ENCODE results near the gene EEFSEC. TPM values are rescaled to one million over a fixed set of nuclear protein-coding genes. Genes with fewer than 3 reads are reported as not detected.

Gene EEFSEC
- polyA plus RNA-seq, 1 experiment, result 6.8 TPM

DNA sequence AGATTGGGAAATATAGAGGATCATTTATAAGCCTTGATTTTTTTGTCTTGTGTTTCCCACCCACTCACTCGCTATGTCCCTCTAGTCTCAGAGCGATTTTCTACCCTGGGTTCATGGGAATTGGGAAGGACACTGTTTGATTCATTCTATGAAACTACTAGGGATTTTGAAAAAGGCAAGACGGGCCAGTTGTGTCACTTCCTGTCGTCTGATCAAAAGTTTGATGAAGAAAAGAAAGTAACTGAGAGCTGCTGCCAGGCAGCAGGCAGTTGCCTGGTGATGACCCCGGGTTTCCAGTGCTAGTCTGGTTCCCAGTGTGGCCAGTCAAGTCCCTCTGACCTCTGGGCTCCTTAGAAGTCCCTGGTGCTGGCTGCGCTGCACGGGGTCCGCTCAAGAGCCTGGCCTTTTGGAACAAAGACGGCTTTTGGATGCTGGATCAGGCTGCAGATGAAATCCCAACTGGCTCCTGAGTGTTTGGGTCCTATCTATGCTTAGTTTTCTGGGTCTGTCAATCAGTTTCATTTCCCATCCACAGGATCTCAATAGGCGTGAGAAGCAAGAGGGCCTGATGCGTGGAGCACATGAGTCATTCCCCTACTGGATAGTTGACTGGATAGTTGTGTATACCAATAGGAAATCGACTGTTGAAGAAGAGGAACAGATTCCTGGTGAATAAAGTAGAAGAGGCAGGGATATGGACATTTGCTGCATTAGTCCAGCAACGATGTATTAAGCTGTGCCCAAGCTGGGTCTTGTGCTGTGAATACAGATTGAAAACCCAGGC is 89.7 kb downstream of the EEFSEC start:
- ChIA-PET POLR2A (no interaction called here), CTCF (interaction anchor here (0.9 kb wide), 1 partner anchor 73 kb away, joined by 4 read pairs; no protein-coding TSS in a partner anchor)
- Histone ChIP-seq H3K9me3 (ENCODE audit: control insufficient read depth, insufficient read depth, low read length) (no peaks in the 10 kb centered on the region), H3K27ac (ENCODE audit: low read depth, low read length) (no peak overlapping the region), H3K27me3 (ENCODE audit: control insufficient read depth, insufficient read depth, low read length) (no peaks in the 10 kb centered on the region), H3K4me3 (ENCODE audit: low read depth, low read length) (no peak overlapping the region)
- no peak for DNase-seq (ENCODE audit: low read depth, low spot score)
- TF ChIP-seq, protein P1, sequence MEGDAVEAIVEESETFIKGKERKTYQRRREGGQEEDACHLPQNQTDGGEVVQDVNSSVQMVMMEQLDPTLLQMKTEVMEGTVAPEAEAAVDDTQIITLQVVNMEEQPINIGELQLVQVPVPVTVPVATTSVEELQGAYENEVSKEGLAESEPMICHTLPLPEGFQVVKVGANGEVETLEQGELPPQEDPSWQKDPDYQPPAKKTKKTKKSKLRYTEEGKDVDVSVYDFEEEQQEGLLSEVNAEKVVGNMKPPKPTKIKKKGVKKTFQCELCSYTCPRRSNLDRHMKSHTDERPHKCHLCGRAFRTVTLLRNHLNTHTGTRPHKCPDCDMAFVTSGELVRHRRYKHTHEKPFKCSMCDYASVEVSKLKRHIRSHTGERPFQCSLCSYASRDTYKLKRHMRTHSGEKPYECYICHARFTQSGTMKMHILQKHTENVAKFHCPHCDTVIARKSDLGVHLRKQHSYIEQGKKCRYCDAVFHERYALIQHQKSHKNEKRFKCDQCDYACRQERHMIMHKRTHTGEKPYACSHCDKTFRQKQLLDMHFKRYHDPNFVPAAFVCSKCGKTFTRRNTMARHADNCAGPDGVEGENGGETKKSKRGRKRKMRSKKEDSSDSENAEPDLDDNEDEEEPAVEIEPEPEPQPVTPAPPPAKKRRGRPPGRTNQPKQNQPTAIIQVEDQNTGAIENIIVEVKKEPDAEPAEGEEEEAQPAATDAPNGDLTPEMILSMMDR (IDR thresholded peaks at IDR 0.05; ENCODE audit: low read depth, low read length), result no peak

DNA sequence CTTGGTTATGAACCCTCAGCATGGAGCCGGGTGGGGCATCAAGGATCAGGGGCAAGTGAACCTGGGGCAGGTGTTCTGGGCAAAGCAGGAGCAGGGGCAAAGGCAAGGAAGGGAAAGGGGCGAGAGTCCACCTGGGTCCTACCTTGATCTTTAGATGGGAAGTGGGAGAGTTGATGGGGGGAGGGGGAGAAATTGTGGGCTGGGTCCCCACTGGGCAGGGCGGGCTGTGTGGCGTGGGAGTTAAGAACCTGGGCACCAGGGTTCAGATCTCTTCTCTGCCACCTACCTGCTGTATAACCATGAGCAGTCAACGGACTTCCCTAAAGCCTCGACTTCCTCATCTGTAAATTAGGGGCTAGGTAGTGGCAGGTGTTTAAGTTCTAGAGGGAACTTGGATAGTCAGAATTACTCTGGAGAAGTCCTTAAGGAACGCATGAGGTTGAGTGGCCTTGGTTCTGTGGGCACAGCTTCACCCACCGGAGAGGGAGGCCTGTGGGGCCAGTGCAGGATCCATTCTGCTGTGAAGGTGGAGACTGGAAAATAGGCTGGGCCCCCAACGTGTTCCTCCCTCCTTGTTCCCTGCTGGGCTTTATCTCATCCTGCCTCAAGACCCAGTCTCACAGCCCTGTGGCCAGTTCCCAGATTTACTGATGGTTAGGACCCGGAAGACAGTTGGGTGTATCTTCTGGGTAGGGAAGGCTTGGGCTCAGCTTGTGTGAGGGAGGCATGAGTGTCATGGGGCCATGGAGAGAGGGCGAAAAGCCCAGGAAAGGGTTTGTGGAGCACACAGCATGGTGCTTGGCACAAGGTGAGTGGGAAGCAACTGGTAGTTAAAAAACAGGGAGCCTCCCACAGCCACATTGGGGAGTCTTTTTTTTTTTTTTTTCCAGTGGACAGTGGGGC is 90.6 kb downstream of the EEFSEC start:
- H3K9me3 ChIP-seq (ENCODE audit: control insufficient read depth, insufficient read depth, low read length), result no peaks in the 10 kb centered on the region
- ChIA-PET CTCF (no interaction called here), POLR2A (no interaction called here)
- TF ChIP-seq, protein P1 (IDR thresholded peaks at IDR 0.05; ENCODE audit: low read depth, low read length), result no peak
- no peak for DNase-seq (ENCODE audit: low read depth, low spot score)
- no peak overlapping the region for H3K4me3 ChIP-seq (ENCODE audit: low read depth, low read length)
- H3K27ac ChIP-seq (ENCODE audit: low read depth, low read length), result no peak overlapping the region
- no peaks in the 10 kb centered on the region for H3K27me3 ChIP-seq (ENCODE audit: control insufficient read depth, insufficient read depth, low read length)

DNA sequence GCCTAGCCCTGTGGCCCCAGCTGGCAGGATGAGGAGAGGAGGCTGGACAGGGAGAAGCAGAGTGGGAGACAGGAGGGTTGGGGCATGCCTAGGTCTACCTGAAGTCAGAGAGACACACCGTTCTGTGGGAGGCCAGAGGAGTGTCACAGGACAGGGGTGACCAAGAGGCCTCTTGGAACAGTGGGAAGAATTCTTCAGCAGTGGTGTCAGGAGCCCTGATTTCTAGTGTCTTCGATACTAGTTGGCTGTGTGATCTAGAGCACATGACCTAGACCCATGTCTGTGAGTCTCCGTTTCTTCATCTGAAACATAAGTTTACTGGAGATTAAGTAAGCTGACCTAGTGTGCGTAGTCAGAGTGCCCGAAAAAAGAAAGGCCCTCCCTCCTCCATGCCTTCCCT is 92.2 kb downstream of the EEFSEC start:
- DNase-seq (ENCODE audit: low read depth, low spot score), result no peak
- Histone ChIP-seq H3K9me3 (ENCODE audit: control insufficient read depth, insufficient read depth, low read length) (no peaks in the 10 kb centered on the region), H3K27me3 (ENCODE audit: control insufficient read depth, insufficient read depth, low read length) (no peaks in the 10 kb centered on the region), H3K27ac (ENCODE audit: low read depth, low read length) (no peak overlapping the region), H3K4me3 (ENCODE audit: low read depth, low read length) (no peak overlapping the region)
- POLR2A ChIA-PET, result no interaction called here
- CTCF ChIA-PET, result no interaction called here
- TF ChIP-seq, protein P1 (IDR thresholded peaks at IDR 0.05; ENCODE audit: low read depth, low read length), result no peak

- Histone ChIP-seq H3K4me3 (ENCODE audit: low read depth, low read length) (no peak overlapping the region), H3K9me3 (ENCODE audit: control insufficient read depth, insufficient read depth, low read length) (no peaks in the 10 kb centered on the region), H3K27ac (ENCODE audit: low read depth, low read length) (no peak overlapping the region), H3K27me3 (ENCODE audit: control insufficient read depth, insufficient read depth, low read length) (no peaks in the 10 kb centered on the region)
- no peak for DNase-seq (ENCODE audit: low read depth, low spot score)
- TF ChIP-seq, protein P1 (IDR thresholded peaks at IDR 0.05; ENCODE audit: low read depth, low read length), result no peak
- ChIA-PET CTCF (no interaction called here), POLR2A (no interaction called here)
These were observed 94.6 kb downstream of the EEFSEC start for GRCh38 chr3:128247666-128248409.

Data from AG04450 (cell line).